HG03103 (cell line): ENCODE results near the gene ARHGEF37.

Source experiments
- ATAC-seq: cut with Tn5 transposase; IDR thresholded peaks from one replicate; pipeline ENCODE4 v1.9.1; 2021; ENCODE audit warnings: low read depth; ENCODE audit not compliant: unreplicated experiment

Gene ARHGEF37

GRCh38 chr5:149623473-149623872 is 42.2 kb downstream of the ARHGEF37 start:
- ATAC-seq, result no peak

- ATAC-seq, result no peak
Measured at GRCh38 chr5:149627070-149627469, 45.8 kb downstream of the ARHGEF37 start.

- ATAC-seq, result no peak
Measured at GRCh38 chr5:149628221-149628620, 46.9 kb downstream of the ARHGEF37 start.

DNA sequence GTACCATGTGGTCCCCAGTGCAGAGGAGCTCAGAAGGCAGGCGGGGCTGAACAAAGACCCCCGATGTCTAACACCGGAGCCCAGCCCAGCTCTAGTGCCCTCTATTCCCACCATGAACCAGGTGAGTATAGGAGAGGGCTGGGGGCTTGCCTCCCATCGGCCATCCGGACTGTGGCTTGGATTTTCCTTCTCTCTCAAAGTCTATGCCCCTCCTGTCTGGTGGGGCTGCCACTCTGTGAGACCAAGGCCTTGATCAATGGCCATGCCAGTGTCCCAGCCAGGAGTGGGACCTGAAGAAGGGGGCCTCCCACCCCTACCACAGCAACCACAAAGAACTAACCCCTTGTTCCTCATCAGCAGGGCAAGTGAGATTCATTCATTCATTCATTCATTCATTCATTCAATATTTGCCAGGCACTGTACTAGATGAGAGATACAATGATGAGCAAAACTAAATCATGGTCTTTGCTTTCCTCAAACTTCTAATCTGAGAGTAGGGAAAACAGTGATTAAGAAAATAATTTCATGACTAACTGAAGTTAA is 47.6 kb downstream of the ARHGEF37 start:
- no peak for ATAC-seq

DNA sequence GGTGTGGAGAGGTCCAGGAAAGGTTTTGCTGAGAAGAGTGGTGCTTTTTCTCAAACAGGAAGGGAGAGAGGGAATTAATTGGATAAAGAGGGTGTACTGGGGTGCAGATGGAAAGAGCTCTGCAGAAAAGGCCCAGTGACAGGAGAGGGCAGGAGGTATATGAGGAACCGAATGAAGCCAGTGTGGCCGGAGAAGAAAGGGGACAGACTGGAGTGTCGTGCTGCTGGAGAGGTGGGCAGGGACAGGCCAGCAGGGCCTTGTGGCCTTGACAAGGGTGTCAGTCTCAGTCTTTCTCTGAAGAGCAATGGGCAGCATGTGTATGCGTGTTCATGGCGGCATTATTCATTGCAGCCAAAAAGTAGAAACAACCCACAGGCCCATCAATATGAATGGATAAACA is 48.1 kb downstream of the ARHGEF37 start:
- no peak for ATAC-seq

GRCh38 chr5:149630337-149630736 is 49.0 kb downstream of the ARHGEF37 start:
- no peak for ATAC-seq

GRCh38 chr5:149631506-149631905 is 50.2 kb downstream of the ARHGEF37 start:
- ATAC-seq, result no peak

- ATAC-seq, result no peak
Measured at GRCh38 chr5:149632311-149633251, 51.3 kb downstream of the ARHGEF37 start.

DNA sequence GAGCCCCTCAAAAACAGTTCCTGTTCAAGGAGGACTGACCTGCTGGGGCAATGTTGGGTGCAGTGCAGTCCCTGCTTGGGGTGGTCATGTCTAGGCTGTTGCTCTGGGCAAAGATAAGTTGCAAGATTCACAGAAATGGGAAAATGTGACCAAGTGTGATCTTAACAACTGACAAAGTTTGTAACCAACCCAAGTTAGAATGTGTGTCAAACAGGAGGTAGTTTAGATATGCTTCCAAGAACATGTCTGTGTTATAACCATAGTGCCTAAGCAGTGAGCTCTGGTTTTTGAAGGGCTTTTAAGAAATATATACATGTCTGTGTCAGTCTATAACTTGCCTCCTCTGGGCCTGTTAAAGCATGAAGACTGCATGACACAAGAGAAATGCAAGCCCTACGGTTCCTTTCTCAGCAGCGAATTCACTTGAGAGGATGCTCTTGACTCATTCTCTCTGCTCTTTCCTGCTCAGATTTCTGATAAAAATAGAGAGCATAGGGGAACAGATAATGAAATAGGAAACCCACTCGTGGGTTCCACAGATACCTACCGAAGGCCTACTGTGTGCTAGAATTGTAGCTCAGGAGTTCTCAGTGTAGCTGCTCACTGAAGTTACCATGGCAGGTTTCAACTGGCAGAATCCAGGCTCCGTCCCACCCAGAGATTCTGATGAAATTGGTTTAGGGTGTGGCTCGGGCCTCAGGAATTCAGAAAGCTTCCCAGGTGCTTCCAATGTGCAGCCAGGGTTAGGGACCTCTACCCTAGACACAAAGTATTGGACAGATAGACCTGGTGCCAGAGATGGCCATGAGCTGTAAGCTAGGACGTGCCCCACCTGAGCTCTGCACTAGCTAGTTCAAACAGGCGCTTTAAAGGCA is 52.4 kb downstream of the ARHGEF37 start:
- no peak for ATAC-seq

GRCh38 chr5:149635394-149635793 is 54.1 kb downstream of the ARHGEF37 start:
- ATAC-seq, result no peak

DNA sequence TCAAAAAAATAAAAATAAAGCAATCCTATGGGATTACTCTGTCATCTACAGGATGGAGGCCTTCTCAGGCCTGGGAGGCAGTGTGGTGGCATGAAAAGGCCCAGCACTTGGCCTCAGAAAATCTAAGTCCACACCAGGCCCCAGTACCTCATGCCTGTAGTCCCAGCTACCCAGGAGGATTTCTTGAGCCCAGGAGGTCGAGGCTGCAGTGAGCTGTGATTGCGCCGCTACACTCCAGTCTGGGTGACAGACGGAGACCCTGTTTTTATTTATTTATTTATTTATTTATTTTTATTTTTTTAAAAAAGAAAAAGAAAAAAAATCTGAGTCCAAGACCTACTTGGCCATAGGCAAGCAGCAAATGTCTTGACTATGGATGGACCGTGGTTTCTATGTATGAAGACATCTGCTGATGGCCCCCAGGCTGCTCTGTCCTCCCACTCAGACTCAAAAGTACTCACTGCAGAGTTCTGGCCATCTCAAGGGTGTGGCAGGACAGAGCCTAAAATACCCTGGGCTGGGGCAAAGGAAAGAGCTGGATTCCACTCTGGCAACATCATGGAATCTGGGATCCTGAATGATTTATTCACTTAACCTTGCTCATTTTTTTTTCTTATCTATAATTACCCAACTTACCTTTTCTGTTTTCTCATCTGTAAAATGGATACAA is 55.0 kb downstream of the ARHGEF37 start:
- no peak for ATAC-seq

DNA sequence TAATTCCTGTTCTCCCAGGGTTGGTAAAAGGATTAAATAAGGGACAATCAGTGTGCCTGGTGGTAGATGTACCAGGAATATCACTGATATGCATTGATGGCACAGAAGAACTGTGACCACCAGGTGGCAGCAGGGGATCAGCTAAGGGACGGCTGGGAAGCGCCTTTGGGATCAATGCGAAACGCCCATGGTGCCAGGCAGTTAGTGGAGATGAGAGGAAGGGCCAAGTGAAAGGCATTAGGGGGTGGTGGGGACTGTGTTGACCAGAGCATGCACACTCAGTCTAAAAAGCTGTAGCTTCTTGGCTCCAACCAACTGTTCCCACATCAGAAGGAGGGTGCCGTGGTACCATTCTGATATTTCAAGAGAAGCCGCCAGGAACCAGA is 55.6 kb downstream of the ARHGEF37 start:
- ATAC-seq, result no peak

DNA sequence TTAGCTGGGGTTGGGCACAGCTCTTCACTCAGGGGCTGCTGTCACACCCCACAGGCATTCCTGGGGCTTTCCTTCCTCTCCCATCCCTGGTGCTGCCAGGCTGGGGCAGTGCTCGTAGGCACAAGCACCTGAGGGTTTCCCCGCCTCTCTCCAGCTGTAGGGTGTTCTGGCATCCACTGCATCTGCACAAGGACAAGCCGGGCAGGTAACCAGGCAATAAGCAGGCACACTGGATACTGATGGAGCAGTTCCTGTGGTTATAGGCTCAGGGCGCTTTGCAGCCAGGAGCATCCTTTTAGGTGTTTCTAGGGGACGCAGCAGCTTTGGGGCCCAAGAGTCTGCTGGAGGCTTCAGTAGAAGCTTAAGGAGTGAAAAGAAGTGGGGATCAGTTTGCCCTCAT is 56.8 kb downstream of the ARHGEF37 start:
- ATAC-seq, result no peak

DNA sequence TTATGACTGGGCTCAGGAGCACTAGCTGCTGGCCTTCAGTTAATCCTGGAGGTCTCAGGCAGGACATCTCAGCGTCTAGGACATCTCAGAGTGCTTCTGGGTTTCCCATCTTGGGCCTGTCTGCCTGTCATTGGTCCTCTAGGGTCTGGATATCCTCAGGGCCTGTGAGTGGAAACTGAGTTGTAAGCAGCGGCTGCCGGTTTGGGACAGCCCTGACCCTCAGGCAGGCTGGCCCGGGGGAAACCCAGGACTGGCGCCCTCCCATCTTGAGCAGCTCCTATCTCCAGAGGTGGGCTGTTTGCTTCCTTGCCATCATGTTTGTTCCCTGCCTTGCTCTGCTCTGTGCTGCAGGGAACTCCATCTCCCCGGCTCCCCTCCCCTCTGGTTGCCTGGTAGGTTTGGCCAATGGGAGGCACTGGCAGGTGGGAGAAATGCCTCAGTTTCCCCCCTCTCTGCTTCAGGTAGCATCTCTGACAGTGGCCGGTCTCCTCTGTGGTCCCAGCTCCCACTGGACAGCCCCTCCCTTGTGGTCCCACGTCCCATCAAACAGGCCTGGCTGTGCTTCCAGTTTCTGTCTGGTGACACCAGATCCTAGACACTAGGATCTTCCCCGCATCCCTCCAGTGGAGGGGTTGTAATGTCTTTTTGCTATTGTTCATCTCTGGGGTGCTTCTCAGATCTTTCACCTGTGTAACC is 57.4 kb downstream of the ARHGEF37 start:
- no peak for ATAC-seq

GRCh38 chr5:149639737-149640136 is 58.4 kb downstream of the ARHGEF37 start:
- no peak for ATAC-seq

DNA sequence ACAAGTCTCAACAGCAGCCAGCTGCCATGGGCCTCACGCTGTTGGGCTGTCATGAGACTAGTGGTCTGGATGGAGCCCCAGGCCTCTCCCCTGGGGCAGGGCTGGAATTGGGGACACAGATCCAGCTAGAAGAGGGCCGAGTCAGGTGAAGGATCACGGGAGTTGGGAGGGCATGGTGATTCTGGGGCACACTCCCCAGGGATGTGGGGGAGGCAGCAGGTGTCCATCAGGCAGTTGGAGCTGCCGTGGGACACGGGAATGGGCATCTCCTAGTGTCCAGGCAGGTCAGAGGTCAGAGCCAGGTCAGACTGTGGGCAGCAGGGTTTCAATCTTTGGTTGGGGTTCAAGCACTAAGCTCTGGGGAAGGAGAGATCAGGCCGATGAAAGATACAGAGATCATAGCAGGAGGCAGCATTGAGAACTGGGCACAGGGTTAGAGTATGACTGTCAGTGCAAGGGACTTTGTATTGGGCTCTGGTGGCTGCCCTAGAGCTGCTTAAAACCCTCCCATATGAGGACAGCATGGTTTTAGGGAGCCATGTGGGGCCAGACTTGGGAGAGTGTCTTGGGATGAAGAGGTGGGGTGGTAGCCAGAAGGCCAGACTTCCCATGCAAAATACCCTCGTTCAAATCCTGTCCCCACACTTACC is 59.2 kb downstream of the ARHGEF37 start:
- no peak for ATAC-seq

- ATAC-seq, result no peak
Measured at GRCh38 chr5:149641000-149641576, 59.8 kb downstream of the ARHGEF37 start.

DNA sequence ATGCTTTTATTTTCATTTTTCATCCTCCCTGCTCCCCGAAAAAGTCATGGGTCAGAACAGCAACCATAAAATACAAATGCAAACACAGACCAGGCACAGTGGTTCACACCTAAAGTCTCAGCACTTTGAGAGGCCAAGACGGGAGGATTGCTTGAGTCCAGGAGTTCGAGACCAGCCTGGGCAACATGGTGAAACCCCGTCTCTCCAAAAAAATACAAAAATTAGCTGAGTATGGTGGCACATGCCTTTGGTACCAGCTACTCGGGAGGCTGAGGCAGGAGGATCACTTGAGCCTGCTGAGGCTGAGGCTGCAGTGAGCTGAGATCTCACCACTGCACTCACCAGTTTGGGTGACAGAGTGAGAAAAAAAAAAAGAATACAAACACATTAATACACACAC is 60.3 kb downstream of the ARHGEF37 start:
- no peak for ATAC-seq

- ATAC-seq, result no peak
Measured at GRCh38 chr5:149643781-149644180, 62.5 kb downstream of the ARHGEF37 start.
